Measurements from ENCODE around the gene PRKCB. TPM values are rescaled to one million over a fixed set of nuclear protein-coding genes. Genes with fewer than 3 reads are reported as not detected.
"Not testable (repeated sequence)": the region's sequence is repeated elsewhere in the genome, so short reads cannot be mapped to it uniquely, and the experiment has no call there.

PRKCB gene
- polyA plus RNA-seq, 5 donors = 45.5 to 65.5 (median 56.3) TPM

DNA sequence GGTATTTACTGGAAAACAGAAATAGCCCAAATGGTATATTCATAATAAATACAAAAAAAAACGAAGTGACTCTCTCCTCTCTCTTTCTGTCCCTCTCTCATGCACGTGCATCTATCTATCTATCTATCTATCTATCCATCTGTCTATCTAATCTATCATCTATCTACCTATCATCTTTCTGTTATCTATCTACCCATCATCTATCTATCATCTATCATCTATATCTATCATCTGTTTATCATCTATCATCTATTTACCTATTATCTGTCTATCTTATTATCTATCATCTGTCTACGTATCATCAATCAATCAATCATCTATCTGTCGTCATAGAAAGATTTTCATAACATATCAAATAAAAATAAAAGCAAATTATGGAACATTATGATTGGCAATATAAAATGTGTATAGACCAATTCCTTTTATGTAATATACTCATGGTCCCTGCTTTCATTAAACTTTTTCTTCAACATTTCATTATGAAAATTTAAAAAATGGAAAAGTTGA, 293.7 kb downstream of the PRKCB start:
- DNase-seq = no peak

DNA sequence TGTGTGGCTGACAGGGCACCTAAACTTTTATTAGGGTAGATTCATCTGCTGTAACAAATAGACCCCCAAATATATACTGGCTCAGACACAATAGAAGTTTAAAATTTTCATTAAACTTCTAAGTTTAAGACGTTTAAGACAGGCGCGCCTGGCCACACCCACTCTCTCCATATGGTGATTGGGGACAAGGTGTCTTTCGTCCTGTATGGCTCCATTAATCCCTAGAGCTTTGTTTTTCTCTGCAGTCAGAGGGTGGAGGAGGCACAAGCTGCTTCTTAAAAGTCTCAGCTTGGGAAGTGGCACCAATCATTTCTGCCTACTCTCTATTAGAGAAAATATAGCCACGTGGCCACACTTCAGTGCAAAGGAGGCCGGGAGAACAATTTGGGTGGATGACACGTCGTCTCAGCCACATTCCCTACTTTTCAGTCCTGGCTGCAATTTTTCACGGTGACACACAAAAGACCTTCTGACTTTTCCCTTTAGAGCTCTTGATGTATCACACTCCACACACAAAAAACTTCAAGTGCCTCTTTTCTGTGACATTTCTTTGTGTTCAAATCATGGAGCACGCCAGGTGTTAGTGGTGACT, 294.8 kb downstream of the PRKCB start:
- DNase-seq = no peak

DNA sequence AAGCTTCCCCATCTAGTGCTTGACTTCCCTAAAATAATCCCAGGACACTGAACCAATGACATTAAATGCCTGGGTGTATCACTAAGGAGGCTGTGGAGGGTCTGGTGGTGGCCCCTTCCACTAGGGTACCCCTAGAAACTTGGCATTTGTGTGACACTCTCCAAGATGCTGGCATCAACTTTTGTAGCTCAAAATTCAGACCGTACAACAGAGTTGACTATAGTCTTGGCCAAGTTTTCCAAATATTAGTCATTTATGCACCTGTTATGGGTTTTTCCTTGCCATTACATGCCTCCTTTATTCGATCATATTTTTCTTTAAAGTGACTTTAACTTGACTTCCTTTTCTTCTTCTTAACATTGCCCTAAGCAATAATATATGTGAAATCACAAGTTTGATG, 295.5 kb downstream of the PRKCB start:
- no peak for DNase-seq

DNA sequence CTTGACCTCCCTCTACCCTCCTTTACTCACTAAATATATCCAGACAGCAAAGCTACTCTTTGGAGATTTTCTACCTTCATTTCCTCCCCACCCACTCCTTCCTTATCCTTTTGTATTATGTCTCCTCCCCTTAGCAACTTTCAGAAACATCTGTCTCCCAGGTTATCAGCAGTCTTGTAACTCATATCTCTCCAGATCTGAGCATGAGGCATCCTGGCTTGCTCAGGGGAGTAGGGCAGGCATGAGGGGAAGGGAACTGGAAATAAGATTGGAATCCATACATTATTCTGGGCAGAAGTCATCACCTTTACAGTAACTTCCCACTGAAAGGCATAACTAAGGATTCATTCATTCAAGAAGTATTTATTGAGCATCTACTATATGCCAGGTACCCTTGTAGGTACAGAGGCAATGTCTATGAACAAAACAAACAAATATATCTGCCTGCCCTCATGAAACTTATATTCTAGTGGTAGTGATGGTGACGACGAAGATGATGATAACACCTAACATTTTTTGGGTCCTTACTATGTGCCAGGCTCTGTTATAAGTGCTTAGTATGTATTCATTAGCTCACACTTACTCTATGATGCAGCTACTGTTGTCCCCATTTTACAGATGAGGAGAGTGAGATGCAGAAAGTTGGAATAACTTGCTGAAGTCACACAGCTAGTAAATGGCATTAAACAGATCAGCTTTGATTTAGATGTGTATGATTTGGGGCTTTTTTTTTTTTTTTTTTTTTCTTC, 296.4 kb downstream of the PRKCB start:
- no peak for DNase-seq

DNA sequence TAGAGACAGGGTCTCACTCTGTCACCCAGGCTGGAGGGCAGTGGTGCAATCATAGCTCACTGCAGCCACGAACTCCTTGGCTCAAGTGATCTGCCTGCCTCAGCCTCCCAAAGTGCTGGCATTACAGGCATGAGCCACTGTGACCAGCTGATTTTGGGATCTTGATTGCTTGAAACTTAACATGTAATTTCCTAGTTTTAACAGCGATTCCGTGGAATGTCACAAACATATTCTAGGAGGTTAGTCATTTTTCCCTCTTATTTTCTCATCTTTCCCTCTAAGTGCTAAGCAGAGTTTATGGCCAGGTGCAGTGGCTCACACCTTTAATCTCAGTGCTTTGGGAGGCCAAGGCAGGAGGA, 297.0 kb downstream of the PRKCB start:
- no peak for DNase-seq

DNA sequence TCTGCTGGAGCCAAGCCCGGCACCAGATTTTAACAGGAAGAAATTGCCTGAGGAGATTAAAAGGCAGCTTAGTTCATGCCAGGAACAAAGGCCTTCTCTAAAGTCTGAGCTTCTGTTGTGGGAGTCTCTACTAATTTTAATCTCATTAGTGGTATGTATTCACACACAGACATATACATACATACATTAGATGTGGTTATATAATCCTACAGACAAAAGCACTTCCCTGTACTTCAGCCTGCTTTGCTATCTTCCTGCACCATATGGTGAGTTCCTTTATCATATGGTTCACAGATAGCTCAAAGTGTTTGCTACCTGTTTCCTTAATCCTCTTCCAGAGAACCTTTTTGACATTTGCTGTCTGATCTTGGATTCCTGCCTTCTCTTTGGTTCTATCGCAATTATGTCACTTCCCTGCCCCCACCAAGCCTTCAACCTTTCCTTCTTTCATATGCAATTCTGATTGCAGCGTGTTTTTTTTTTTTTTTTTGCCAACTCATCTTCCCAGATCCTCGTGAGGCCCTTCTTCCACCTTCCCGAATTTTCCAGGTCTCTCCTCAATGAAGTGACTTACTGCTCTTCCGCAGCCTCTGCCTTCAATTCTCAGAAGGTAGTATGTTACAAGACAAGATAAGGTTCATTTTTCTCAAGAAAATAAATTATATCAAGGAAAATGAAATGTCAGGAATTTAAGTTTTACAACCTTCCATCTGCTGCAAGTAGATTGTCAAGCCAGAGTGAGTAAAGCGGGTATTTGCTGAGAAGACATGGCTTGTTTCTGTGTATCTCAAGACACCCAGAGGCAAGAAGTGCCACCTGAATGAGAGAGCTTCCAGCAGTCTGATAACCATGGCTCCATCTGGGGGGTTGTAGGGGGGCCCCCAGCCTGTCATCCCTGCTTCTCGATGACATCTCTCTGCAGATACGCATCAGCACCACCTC, 300.1 kb downstream of the PRKCB start:
- DNase-seq = no peak

DNA sequence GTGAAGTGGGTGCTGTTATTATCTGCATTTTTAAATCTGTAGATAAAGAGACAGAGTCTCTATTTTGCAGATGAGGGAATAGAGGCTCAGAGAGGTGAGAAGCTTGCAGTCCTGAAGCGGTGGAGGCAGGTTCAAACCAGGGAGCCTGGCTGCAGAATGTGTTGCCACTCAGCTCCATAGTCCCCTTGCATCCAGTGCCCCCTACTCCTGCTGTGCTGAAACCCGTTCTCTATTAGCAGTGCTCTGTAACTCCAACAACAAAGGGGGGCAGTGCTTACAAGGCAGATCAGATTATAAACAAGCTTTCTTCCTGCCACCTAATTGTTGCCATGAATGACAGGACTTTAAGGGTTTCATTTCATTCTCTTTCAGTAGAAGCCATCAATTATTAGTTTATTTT, 302.2 kb downstream of the PRKCB start:
- no peak for DNase-seq

DNA sequence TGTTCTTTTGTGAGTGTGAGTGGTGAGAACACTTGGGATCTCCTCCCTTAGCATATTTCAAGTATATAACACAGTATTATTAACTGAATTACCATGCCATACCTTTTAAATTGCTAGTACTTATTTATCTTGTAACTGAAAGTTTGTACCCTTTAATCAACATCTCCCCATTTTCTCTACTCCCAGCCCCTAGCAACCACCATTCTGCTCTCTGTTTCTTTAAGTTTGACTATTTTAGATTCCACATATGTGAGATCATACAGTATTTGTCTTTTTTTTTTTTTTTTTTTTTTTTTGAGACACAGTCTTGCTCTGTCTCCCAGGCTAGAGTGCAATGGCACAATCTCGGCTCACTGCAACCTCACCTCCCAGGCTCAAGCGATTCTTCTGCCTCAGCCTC, 302.8 kb downstream of the PRKCB start:
- no peak for DNase-seq

DNA sequence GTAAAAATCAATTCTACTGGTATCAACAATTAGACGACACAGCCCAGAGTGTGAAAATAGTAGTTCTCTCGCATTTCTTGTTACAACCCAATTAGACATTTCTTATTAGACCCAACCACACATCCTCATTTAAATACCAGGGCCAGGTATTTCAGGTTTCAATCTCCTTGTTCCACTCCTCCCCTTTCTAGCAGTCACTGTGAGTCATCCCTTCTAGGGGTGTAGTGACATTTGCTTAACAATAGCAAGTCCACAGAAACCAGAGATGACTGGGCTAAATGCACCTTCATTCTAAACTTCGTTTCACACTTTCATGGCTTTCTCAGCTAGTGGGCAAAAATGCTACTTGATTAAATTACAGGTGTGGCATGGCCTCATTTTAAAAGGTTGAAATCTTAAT, 303.5 kb downstream of the PRKCB start:
- no peak for DNase-seq

DNA sequence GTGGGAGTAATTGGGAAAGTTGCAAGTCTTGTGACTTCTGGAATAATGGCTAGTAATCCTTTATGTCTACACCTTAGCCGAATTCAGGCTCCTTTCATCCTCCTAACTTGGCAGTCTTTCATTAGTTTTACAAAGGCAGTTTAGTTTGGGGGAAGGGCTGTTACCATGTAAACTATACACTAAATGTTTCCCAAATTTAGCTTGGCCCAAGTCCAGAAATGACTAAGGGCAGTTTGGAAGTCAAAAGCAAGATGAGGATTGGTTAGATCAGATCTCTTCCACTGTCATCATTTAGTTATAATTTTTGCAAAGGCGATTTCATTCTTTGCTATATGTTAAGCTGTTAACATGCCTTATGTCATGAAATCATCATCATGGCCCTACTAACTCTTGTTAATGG, 304.9 kb downstream of the PRKCB start:
- peak; percentile 33 to 61 for DNase-seq

DNA sequence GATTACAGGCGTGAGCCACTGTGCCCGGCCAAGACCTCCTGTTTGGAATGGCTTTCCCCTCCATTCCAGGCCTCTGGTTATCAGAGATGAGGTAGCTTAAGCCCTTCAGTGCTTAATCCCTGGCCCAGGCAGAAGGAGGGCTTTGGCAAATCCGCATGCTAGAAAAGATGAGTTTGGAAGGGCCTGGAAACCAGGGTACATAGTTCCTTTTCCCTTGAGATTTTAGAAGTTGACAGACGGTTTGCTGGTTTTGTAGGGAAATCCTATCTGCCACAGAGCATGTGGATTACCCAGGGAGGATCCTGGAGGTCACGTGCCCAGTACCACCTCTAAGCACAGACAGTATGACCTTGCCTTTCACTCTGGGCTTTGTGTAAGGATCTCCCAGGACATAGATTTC, 305.7 kb downstream of the PRKCB start:
- DNase-seq = no peak

DNA sequence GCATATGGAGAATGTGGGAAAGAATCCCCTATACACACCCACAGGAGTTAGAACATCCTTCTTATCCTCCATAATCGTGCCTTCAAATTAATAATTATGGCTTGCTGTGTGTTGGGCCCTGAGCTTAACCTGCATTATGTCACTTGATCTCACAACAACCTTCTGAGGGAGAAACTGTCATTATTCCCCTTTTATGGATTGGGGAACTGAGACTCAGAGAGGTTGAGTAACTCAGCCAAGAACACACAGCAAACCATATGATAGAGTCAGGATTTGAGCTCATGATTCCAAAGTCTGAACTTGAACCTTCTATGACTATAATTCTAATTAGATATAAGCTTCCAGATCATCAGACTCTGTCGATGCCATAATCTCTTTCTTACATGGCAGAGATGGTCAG, 306.1 kb downstream of the PRKCB start:
- no peak for DNase-seq

DNA sequence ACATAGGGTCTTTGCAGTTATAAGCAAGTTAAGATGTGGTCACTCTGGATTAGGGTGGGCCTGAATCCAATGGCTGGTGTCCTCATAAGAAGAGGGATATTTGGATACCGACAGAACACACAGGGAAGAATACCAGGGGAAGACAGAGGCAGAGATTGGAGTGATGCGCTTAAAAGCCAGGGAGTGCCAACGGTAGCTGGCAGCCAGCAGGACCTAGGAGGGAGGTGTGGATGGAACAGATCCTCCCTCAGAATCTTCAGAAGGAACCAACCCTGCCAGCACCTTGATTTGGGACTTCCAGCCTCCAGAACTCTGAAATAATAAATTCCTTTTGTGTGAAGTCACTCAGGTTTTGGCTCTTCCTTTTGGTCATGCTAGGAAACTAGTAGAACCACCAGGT, 310.1 kb downstream of the PRKCB start:
- no peak for DNase-seq

DNA sequence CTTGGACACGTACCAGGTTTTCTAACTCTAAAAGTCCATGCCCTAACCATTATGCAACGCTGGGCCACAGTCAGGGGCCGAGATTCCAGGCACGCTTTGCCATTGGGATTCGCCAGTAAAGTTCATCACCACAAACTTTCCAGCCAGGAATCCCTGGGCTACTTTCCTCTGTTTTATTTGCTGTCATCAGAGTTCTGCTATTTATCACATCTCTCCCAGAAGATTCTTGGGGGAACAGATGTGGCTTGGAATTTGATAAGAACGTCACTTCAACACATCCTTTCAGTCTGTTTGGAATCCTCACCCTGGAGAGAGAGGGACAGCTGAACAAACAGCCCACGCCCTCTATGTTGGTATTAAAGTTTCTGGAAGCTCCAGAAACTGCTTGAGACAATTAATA, 310.7 kb downstream of the PRKCB start:
- DNase-seq = no peak

DNA sequence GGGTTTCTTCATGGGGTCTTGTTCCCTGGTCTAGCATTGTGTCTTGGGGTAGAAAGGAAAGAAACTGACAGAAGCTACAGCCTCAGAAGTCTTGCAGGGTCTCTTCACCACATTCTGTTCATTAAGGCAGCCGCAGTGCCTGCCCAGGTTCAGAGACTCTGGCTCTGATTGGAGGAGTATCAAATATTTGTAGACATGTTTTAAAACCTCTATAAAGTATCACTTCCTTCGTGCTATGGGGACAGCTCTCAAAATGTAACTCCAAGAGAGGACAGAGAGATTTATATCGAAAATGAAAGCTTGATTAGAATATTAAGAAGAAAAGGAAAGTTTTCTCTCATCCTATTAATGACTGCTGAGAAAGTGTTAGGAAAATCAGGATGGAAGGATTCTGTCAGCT, 313.3 kb downstream of the PRKCB start:
- DNase-seq = no peak

DNA sequence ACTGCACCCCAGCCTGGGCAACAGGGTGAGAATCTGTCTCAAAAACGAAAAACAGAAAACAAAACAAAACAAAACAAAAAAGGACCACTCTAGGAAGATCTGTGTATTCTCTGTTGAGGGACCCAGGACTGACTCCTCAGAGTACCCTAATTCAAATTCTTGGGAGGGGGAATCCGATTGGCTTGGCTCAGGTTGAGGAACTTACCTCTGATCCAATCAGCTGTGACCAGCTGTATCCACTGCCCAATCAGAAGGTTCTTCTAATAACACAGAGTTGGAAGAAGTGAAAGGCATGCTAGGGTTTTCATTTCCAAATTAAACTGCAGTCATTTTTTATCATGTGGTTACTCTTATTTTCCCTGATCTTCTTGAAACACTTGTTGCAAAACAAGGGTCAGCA, 314.5 kb downstream of the PRKCB start:
- no peak for DNase-seq

DNA sequence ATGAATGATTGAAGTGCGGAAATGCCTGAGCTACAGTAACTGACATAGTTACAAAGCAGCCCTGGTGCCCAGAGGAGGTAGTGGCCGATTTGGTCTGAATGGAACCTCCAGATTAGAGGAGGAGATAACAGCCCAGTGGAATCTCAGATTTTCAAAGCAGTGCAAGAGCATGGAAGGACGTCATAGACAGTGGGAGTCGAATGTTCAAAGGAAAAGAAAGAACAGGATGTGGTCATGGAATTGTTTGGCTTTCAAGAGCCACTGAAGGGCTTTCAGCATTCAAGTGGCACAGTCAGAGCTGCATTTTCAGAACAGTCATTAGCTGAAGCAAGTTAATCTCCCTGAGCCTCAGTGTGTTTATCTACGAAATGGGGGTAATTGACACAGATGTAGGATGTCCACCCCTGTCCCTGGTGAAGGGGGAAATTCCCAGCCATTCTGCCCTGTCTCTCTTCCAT, 315.7 kb downstream of the PRKCB start:
- DNase-seq = no peak

DNA sequence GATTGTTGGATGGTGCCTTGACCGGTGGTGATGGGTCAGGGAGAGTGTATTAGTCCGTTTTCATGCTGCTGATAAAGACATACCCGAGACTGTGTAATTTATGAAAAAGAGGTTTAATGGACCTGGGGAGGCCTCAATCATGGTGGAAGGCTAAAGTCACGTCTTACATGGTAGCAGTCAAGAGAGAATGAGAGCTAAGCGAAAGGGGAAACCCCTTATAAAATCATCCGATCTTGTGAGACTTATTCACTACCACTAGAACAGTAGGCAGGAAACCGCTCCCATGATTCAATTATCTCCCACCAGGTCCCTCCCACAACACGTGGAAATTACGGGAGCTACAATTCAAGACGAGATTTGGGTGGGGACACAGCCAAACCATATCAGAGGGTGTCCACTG, 316.3 kb downstream of the PRKCB start:
- DNase-seq = not testable (repeated sequence)

DNA sequence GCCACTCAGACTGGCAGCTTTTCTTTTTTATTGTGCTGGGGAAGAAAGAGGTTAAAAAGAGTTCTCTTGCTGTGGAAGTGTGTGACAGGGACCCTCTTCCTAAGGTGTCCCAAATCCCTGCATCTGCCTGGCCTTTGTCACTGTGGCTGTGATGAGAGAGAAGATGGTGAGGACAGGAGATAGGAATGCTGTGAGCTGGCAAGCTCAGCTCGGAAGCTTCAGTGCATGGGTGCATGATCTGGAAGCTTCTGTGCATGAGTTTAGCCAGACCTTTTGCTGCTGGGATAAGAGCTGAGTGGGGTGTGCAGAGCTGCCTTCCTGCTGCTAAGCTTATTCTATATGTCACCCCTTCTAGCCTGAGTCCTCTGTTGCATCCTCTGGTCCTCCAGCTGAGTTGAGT, 317.0 kb downstream of the PRKCB start:
- no peak for DNase-seq

DNA sequence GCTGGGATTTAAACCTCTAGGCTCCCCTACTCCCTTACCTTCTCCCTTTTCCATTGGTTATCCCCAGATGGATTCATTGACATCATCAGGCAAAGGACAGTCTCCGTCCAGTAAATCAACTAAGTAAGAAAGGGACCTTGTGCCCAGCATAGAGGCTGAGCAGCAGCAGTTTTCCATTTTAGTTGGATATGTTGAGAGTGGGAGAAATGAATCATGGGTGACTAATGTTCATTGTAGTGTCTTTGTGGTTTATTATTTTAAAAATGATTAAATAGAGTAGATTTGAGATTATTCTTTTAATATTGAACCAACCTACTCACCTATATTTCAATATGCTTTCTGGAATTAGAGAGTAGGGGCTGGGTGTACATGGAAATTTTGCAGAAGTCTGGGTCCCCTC, 321.0 kb downstream of the PRKCB start:
- no peak for DNase-seq

DNA sequence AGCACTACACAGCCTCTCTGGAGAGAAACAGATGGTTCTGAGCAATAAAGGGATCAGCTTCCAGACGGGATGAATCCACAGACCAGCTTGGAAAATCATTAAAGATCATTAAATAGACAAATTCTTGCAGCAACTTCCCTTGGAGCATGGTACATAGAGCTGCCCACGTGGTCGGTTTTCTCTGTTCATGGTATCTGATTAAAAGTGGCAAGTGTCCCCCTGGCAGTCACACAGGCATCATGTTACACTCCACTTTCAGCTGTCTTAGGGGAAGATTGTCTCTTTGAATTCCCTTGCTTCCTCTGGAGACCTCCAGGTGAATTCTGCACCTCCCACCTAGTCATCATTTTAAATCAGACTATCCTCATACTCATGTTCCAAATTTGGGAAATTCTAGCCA, 328.2 kb downstream of the PRKCB start:
- peak in 1 of 2 donors; percentile 12 for DNase-seq

DNA sequence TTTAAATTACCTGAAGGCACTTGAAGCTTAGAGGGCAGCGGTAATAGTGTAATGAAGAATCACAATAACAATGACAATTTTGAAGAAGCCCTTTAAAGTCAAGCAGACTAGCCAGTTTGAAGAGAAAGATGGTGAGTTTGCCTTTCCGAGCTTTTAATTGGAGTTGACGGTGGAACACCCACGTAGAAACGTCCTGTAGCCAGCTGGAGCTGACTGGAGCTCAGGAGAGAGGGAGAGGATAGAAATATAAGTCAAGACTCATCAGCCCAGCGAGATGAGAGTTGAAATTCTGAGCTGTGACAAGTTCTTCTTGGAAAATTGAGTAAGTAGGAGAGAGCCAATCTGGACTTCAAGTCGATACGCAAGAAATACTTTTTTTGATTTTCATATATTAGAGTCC, 328.6 kb downstream of the PRKCB start:
- peak in 1 of 2 donors; percentile 10 for DNase-seq

DNA sequence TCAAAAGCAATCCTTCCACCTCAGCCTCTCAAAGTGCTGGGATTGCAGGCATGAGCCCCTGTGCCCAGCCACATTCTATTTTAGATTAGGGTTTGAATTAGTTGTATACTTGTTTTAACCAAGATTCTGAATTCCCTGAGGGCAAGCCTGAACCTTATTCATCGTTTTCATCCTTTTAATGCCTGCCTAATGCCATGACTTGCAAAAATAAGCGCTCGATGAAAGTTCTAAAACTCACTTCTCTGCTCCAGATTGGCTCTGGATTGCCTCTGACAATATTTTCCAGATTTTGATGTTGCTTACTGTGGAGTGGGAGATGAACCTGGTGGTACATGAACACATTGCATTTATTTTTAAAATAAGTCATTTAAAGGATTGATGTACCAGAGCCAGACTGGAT, 329.5 kb downstream of the PRKCB start:
- DNase-seq = no peak

Data from right lung (tissue), 5 donors.